ENCODE data around the gene PARD3. TPM values are rescaled to one million over a fixed set of nuclear protein-coding genes. Genes with fewer than 3 reads are reported as not detected.
A peak's percentile ranks its signal among the peaks of the same experiment; 100 is the strongest.
"Not testable (repeated sequence)": the region's sequence is repeated elsewhere in the genome, so short reads cannot be mapped to it uniquely, and the experiment has no call there.

The PARD3 gene
- total RNA-seq, 1 donor from 2014 or later: 58.7 TPM

GRCh38 chr10:34707656-34708055 is 107.4 kb downstream of the PARD3 start:
- H3K4me3 Mint-ChIP-seq: no peak overlapping the region
- Histone ChIP-seq H3K9ac (no peak overlapping the region), H3K79me2 (ENCODE audit: low read depth) (peaks cover 100% of the 10 kb centered on the region), H4K20me1 (ENCODE audit: low read depth) (peaks cover 30% of the 10 kb centered on the region), H3K9me3 (ENCODE audit: low read depth) (no peaks in the 10 kb centered on the region), H3K36me3 (no peaks in the 10 kb centered on the region), H3F3A (ENCODE audit: low read depth) (peaks cover 6% of the 10 kb centered on the region), H3K4me3 (no peak overlapping the region), H2AFZ (replicated peaks) (no peak overlapping the region), H3K4me2 (no peak overlapping the region), H3K4me1 (peaks cover 3% of the 10 kb centered on the region), H3K27me3 (no peaks in the 10 kb centered on the region), H3K27ac (no peak overlapping the region)
- TF ChIP-seq EZH2phosphoT487 (IDR thresholded peaks at IDR 0.05): no peak
- TF ChIP-seq EZH2 (IDR thresholded peaks at IDR 0.05): no peak
- TF ChIP-seq CTCF (IDR thresholded peaks at IDR 0.05): no peak
- no peaks in the 10 kb centered on the region for H3K36me3 Mint-ChIP-seq
- H3K27ac Mint-ChIP-seq: peak overlapping the region; percentile 7
- no peak for DNase-seq (ENCODE audit: low spot score)
- H3K4me1 Mint-ChIP-seq: peaks cover 40% of the 10 kb centered on the region
- H3K9me3 Mint-ChIP-seq: no peaks in the 10 kb centered on the region
- H3K27me3 Mint-ChIP-seq (ENCODE audit: insufficient read depth, low read depth): peaks cover 2% of the 10 kb centered on the region

- H3K36me3 Mint-ChIP-seq; H3K36me3 ChIP-seq; H3K9me3 Mint-ChIP-seq; H3K9ac ChIP-seq; H3K27ac Mint-ChIP-seq; H3K27me3 Mint-ChIP-seq (ENCODE audit: insufficient read depth, low read depth); H3K27ac ChIP-seq; H3K27me3 ChIP-seq; H3F3A ChIP-seq (ENCODE audit: low read depth); H3K9me3 ChIP-seq (ENCODE audit: low read depth); H3K4me2 ChIP-seq; H3K4me3 Mint-ChIP-seq; DNase-seq (ENCODE audit: low spot score); H2AFZ ChIP-seq (replicated peaks); H3K4me3 ChIP-seq; H3K4me1 ChIP-seq: not testable (repeated sequence)
- H3K79me2 ChIP-seq (ENCODE audit: low read depth): peaks cover 100% of the 10 kb centered on the region
- peaks cover 44% of the 10 kb centered on the region for H3K4me1 Mint-ChIP-seq
- peaks cover 37% of the 10 kb centered on the region for H4K20me1 ChIP-seq (ENCODE audit: low read depth)
Observed at GRCh38 chr10:34706992-34707391, 108.1 kb downstream of the PARD3 start.

- Histone ChIP-seq H2AFZ (replicated peaks) (no peak overlapping the region), H4K20me1 (ENCODE audit: low read depth) (peaks cover 45% of the 10 kb centered on the region), H3K9me3 (ENCODE audit: low read depth) (no peaks in the 10 kb centered on the region), H3F3A (ENCODE audit: low read depth) (peaks cover 10% of the 10 kb centered on the region), H3K4me1 (peaks cover 14% of the 10 kb centered on the region), H3K9ac (no peak overlapping the region), H3K27me3 (no peaks in the 10 kb centered on the region), H3K4me3 (no peak overlapping the region), H3K79me2 (ENCODE audit: low read depth) (peaks cover 100% of the 10 kb centered on the region), H3K36me3 (no peaks in the 10 kb centered on the region), H3K4me2 (no peak overlapping the region), H3K27ac (no peak overlapping the region)
- peaks cover 2% of the 10 kb centered on the region for H3K27me3 Mint-ChIP-seq (ENCODE audit: insufficient read depth, low read depth)
- no peak overlapping the region for H3K4me3 Mint-ChIP-seq
- no peak overlapping the region for H3K27ac Mint-ChIP-seq
- DNase-seq (ENCODE audit: low spot score): no peak
- TF ChIP-seq EZH2phosphoT487 (IDR thresholded peaks at IDR 0.05) (no peak), CTCF (IDR thresholded peaks at IDR 0.05) (no peak), EZH2 (IDR thresholded peaks at IDR 0.05) (no peak)
- H3K4me1 Mint-ChIP-seq: peaks cover 47% of the 10 kb centered on the region
- no peaks in the 10 kb centered on the region for H3K36me3 Mint-ChIP-seq
- no peaks in the 10 kb centered on the region for H3K9me3 Mint-ChIP-seq
Observed at GRCh38 chr10:34706147-34706546, 108.9 kb downstream of the PARD3 start.

GRCh38 chr10:34705563-34705962 is 109.5 kb downstream of the PARD3 start:
- Histone ChIP-seq H3K79me2 (ENCODE audit: low read depth) (peaks cover 100% of the 10 kb centered on the region), H4K20me1 (ENCODE audit: low read depth) (peaks cover 46% of the 10 kb centered on the region), H3K27me3 (no peaks in the 10 kb centered on the region), H3K9me3 (ENCODE audit: low read depth) (no peaks in the 10 kb centered on the region), H3F3A (ENCODE audit: low read depth) (peaks cover 10% of the 10 kb centered on the region), H3K4me2 (no peak overlapping the region), H3K9ac (no peak overlapping the region), H3K4me3 (no peak overlapping the region), H3K27ac (no peak overlapping the region), H2AFZ (replicated peaks) (no peak overlapping the region), H3K36me3 (no peaks in the 10 kb centered on the region), H3K4me1 (peaks cover 19% of the 10 kb centered on the region)
- H3K4me3 Mint-ChIP-seq: no peak overlapping the region
- no peak for DNase-seq (ENCODE audit: low spot score)
- H3K27me3 Mint-ChIP-seq (ENCODE audit: insufficient read depth, low read depth): peaks cover 2% of the 10 kb centered on the region
- TF ChIP-seq EZH2 (IDR thresholded peaks at IDR 0.05): no peak
- no peak for TF ChIP-seq EZH2phosphoT487 (IDR thresholded peaks at IDR 0.05)
- H3K27ac Mint-ChIP-seq: peak overlapping the region; percentile 14
- H3K9me3 Mint-ChIP-seq: no peaks in the 10 kb centered on the region
- H3K4me1 Mint-ChIP-seq: peaks cover 50% of the 10 kb centered on the region
- no peaks in the 10 kb centered on the region for H3K36me3 Mint-ChIP-seq

Measured in neural progenitor cell (in vitro differentiated cells).